MCF 10A (cell line): Measurements from ENCODE around the gene TYW3. TPM values are rescaled to one million over a fixed set of nuclear protein-coding genes. Genes with fewer than 3 reads are reported as not detected.

Experiments
- BruUV-seq: library from RNA; stranded (reverse); fragments of 400-500 nt; replicated peaks from 2 replicates; lab custom pipeline; 2021; lab: Mats Ljungman, UMichigan
- CTCF ChIA-PET: fragments of 300-600 bp; sonication (Branson Sonifier 250); formaldehyde crosslinking; extraction: SDS; loops from one replicate; lab custom pipeline; 2021; ENCODE audit warnings: antibody characterized with exemption, inconsistent platforms; lab: Yijun Ruan, JAX
- POLR2A ChIA-PET: fragments of 300-600, 350-650 bp; sonication (Branson Sonifier 250); formaldehyde crosslinking; extraction: SDS; loops from one replicate; lab custom pipeline; 2020; ENCODE audit warnings: antibody characterized with exemption, inconsistent platforms; lab: Yijun Ruan, JAX
- DNase-seq: peaks from one replicate; pipeline ENCODE4 v3.0.0-alpha.2; 2018; ENCODE audit not compliant: unreplicated experiment
- H3K27ac Mint-ChIP-seq: one replicate; pipeline ENCODE4 v1.8.0; 2022; ENCODE audit warnings: mild to moderate bottlenecking, low read depth, mixed read lengths; ENCODE audit not compliant: unreplicated experiment
- H3K27me3 Mint-ChIP-seq: one replicate; pipeline ENCODE4 v1.8.0; 2022; ENCODE audit warnings: mixed read lengths; ENCODE audit not compliant: insufficient read depth, unreplicated experiment
- H3K36me3 Mint-ChIP-seq: one replicate; pipeline ENCODE4 v1.8.0; 2022; ENCODE audit warnings: mild to moderate bottlenecking, moderate library complexity, mixed read lengths; ENCODE audit not compliant: insufficient read depth, unreplicated experiment
- H3K4me1 Mint-ChIP-seq: one replicate; pipeline ENCODE4 v1.8.0; 2022; ENCODE audit warnings: mixed read lengths; ENCODE audit not compliant: insufficient read depth, unreplicated experiment
- H3K4me3 Mint-ChIP-seq: one replicate; pipeline ENCODE4 v1.8.0; 2022; ENCODE audit warnings: mild to moderate bottlenecking, moderate library complexity, mixed read lengths; ENCODE audit not compliant: unreplicated experiment
- H3K9me3 Mint-ChIP-seq: one replicate; pipeline ENCODE4 v1.8.0; 2022; ENCODE audit warnings: mixed read lengths; ENCODE audit not compliant: unreplicated experiment
- intact Hi-C: fragments of 100-400 bp; cut with micrococcal nuclease; formaldehyde crosslinking; loops from 2 replicates; pipeline ENCODE4 v1.14.1; 2022
- total RNA-seq: library from RNA; stranded (reverse); gene quantifications from 2 replicates; pipeline ENCODE4 v1.2.3, GENCODE V29; 2022
- TF ChIP-seq, protein P1 (sequence below): fragments of 200-600 bp; IDR thresholded peaks from one replicate; pipeline ENCODE4 v1.8.0; 2022; ENCODE audit warnings: antibody characterized with exemption, mild to moderate bottlenecking; ENCODE audit not compliant: unreplicated experiment

Gene TYW3
- total RNA-seq, 1 experiment from 2014 or later = 22.6 TPM

GRCh38 chr1:74791491-74791890 lies 58.5 kb downstream of the TYW3 start:
- H3K27ac Mint-ChIP-seq = no peak overlapping the region
- TF ChIP-seq, protein P1, sequence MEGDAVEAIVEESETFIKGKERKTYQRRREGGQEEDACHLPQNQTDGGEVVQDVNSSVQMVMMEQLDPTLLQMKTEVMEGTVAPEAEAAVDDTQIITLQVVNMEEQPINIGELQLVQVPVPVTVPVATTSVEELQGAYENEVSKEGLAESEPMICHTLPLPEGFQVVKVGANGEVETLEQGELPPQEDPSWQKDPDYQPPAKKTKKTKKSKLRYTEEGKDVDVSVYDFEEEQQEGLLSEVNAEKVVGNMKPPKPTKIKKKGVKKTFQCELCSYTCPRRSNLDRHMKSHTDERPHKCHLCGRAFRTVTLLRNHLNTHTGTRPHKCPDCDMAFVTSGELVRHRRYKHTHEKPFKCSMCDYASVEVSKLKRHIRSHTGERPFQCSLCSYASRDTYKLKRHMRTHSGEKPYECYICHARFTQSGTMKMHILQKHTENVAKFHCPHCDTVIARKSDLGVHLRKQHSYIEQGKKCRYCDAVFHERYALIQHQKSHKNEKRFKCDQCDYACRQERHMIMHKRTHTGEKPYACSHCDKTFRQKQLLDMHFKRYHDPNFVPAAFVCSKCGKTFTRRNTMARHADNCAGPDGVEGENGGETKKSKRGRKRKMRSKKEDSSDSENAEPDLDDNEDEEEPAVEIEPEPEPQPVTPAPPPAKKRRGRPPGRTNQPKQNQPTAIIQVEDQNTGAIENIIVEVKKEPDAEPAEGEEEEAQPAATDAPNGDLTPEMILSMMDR = no peak
- peaks cover 40% of the 10 kb centered on the region for H3K27me3 Mint-ChIP-seq
- H3K36me3 Mint-ChIP-seq = no peaks in the 10 kb centered on the region
- DNase-seq = no peak
- H3K4me1 Mint-ChIP-seq = no peaks in the 10 kb centered on the region
- POLR2A ChIA-PET = no interaction called here
- no peak overlapping the region for H3K4me3 Mint-ChIP-seq
- CTCF ChIA-PET = interaction anchor here (0.6 to 1.6 kb wide), 5 partner anchors 31 to 484 kb away, joined by 3 to 5 read pairs (median 3); no protein-coding TSS in a partner anchor
- no peaks in the 10 kb centered on the region for H3K9me3 Mint-ChIP-seq
- no TSS peak for BruUV-seq
- intact Hi-C loops = no loop called here

DNA sequence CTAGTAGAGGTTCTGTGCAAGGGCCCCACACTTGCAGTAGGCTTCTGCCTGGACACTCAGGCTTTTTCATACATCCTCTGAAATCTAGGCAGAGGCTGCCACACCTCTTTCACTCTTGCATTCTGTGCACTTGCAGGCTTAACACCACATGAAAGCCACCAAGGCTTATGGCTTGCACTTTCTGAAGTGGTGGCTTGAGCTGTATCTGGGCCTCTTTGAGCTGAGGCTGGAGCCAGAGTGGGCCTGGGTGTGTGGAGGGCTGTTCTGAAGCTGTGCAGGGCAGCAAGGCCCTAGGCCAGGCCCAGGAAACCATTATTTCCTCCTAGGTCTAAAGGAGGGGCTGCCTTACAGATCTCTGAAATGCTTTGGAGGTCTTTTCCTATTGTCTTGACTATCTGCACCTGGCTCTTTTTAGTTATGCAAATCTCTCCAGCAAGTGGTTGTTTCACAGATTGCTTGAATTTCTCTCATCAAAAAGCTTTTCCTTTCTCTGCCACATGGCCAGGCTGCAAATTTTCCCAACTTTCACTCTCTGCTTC lies 66.2 kb downstream of the TYW3 start:
- ChIA-PET CTCF (no interaction called here), POLR2A (no interaction called here)
- TF ChIP-seq, protein P1 = no peak
- no TSS peak for BruUV-seq
- no peaks in the 10 kb centered on the region for H3K4me1 Mint-ChIP-seq
- no peak overlapping the region for H3K4me3 Mint-ChIP-seq
- intact Hi-C loops = no loop called here
- no peak overlapping the region for H3K27ac Mint-ChIP-seq
- peaks cover 37% of the 10 kb centered on the region for H3K27me3 Mint-ChIP-seq
- no peaks in the 10 kb centered on the region for H3K9me3 Mint-ChIP-seq
- DNase-seq = no peak
- no peaks in the 10 kb centered on the region for H3K36me3 Mint-ChIP-seq

DNA sequence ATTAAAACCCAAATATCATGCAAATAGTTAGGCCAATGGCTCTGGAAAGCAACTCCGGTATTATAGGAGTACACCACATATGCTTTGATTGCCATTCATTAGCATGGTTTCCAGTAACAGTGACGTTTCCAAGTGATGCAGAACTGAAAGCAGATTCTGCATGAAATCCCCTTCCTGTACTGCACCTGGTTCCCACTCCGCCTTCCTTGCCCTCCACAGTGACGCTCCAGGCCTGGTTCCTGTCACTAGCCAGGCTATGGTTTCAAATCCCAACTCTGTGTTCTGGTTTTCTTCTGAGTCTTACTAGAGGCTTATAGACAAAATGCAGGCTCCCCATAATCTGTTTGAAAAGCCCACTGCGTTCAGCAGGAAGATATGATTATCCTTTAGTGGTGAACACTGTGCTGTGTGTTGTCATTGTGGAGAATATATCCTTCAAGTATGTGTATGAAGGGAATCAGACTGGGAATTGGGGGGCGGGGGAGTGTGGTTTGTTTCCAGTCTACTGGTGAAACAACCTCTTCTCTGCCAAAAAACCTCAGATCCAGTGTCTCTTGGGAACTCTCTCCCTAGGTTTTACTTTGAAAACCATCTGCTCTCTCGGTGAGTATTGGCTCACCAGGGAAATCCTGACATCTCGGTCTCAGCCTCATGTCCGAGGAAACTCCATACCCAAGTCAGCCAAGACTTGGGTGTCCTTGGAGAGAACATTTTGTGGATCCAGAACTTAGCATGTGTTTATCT lies 78.7 kb downstream of the TYW3 start:
- POLR2A ChIA-PET = no interaction called here
- H3K9me3 Mint-ChIP-seq = no peaks in the 10 kb centered on the region
- H3K4me3 Mint-ChIP-seq = no peak overlapping the region
- H3K36me3 Mint-ChIP-seq = no peaks in the 10 kb centered on the region
- BruUV-seq = no TSS peak
- intact Hi-C loops = no loop called here
- no peaks in the 10 kb centered on the region for H3K4me1 Mint-ChIP-seq
- CTCF ChIA-PET = no interaction called here
- H3K27me3 Mint-ChIP-seq = peaks cover 21% of the 10 kb centered on the region
- TF ChIP-seq, protein P1 = no peak
- no peak for DNase-seq
- no peak overlapping the region for H3K27ac Mint-ChIP-seq

- ChIA-PET CTCF (interaction anchor here (0.9 kb wide), 1 partner anchor 391 kb away, joined by 3 read pairs; no protein-coding TSS in a partner anchor), POLR2A (no interaction called here)
- no peak overlapping the region for H3K27ac Mint-ChIP-seq
- no peaks in the 10 kb centered on the region for H3K4me1 Mint-ChIP-seq
- H3K4me3 Mint-ChIP-seq = no peak overlapping the region
- no peaks in the 10 kb centered on the region for H3K9me3 Mint-ChIP-seq
- DNase-seq = no peak
- TF ChIP-seq, protein P1 = no peak
- BruUV-seq = no TSS peak
- H3K27me3 Mint-ChIP-seq = peaks cover 22% of the 10 kb centered on the region
- intact Hi-C loops = no loop called here
- H3K36me3 Mint-ChIP-seq = no peaks in the 10 kb centered on the region
Measured at GRCh38 chr1:74812180-74812541, 79.2 kb downstream of the TYW3 start.

Other genes starting within 250 kb of the TYW3 start
- not detected in 2 replicates for gene LRRC53, start 220.5 kb upstream of the TYW3 start, total RNA-seq
- gene ERICH3, start 59.4 kb upstream of the TYW3 start, total RNA-seq = not detected in 2 replicates
- gene CRYZ, start 102 bp upstream of the TYW3 start, total RNA-seq = 5.8 and 7.7 TPM in 2 replicates